Activated naive CD4-positive, alpha-beta T cell (primary cell): Measurements from ENCODE around the gene C1orf115.
"Not testable (repeated sequence)": the region's sequence is repeated elsewhere in the genome, so short reads cannot be mapped to it uniquely, and the experiment has no call there.

Experiments
- DNase-seq, 4 experiments: peaks; one replicate each; lab custom pipeline; 2025; lab: John Stamatoyannopoulos, UW

Gene C1orf115

DNA sequence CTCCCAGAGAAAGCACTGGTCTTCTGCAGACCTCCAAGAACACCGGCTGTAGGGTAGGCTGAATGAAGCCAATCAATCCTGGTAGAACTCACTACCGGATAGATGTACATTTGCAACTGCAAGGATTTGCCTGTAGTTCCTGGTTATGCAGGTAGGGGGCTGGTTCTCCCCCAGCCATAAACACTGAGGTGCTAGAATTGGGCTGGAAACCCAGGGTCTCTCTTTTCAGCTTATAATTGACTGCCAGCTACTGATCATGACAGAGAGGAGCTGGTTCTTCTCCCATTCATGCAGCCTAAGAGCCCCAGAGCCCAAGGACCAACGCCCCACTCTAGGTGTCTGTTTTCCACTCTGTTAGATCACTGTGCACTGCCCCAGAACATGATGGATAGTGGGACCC is 36.5 kb downstream of the C1orf115 start:
- DNase-seq = no peak

DNA sequence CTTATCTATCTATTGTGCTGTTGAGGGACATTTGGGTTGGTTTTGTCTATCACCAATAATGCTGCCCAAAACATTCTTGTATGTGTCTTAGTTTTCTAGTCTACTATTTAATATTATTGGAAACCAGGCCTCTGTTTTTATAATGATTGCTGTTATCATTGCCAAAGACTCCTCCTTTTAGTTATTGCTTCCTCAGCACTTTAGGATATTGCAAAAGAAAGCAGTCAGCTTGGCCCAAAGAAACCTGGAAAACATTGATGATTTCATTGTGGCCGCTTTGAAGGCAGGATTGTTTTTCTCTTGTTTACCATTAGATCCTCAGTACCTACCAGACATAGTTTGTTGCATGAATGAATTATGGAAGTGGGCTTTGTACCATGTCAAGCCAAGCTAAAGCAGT is 37.4 kb downstream of the C1orf115 start:
- DNase-seq = no peak

DNA sequence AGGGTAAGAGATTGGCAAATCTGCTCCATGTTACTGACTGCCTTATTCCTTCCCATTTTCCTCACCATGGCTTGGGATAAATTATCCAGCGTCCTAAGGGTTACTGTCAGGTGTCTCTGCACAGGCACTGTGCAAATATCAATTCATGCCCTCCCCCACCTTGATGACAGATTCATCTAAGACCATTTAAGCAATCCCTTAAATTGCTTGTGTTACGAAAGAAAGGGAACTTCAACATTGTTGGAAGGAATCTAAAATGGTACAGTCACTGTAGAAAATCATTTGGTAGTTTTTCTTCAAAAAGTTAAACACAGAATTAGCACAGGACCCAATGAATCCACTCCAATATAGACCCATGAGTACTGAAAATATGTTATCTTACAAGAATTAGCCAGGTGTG is 40.3 kb downstream of the C1orf115 start:
- no peak for DNase-seq

DNA sequence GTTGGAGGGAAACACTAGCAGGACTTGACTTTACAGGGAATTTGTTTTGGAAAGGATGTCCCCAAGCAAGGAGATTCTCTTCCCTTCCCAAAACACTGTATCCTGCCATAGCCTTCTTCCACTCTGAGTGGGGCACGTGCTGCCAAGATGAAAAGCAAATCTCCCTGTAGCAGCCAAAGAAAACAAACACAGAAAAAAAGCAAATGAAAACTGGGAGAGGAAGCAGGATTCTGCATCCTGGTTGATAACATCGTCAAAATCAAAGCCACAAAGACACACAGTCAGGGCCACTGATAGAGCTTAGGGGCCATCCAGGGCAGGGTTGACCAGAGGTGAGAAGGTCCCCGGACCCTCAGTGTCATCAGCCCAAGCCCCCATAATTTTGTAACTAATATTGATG is 42.0 kb downstream of the C1orf115 start:
- DNase-seq = no peak

DNA sequence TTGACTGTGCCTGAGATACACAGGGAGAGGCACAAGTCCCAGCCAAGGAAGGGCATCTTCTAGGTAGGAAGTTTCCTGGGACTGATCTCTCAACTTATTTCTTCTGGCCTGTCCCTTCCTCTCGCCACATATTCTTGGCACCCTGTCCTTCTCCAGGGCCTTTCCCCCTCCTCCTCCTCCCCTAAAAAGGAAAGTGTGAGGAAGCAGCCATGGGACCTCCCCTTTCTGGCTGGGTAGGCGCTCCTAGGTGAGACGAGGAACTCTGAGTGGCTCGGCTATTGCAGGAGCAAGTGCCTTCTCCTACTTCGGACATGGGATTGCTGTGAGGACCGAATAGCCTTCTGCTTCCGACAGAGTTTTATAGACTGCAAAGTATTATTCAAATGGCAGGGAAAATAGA is 42.5 kb downstream of the C1orf115 start:
- no peak for DNase-seq

DNA sequence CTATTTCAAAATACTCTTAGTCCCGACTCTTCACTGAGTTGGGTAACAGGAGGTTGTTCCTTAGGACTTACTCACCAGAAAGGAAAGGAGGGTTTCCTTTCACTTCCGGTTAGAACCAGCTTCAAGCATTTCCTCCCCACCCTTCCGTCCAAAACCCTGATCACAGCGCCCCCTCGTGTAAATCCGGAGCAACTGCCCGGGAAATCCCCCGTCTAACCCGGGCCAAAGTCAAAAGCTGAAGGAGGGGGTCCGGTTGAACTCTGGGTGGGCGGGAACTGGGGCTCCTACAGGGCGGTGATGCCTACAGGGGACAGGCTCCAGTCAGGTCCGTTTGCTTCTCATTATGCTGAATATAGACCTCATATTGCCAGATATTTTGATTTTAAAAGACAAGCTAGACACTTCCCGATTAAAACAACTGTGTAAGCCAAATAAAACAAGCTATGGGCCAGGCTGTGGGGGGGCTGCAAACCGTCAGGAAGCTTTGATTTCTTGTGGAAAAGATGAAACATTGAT is 43.0 kb downstream of the C1orf115 start:
- peak; percentile 49 to 57 (median 54) for DNase-seq

DNA sequence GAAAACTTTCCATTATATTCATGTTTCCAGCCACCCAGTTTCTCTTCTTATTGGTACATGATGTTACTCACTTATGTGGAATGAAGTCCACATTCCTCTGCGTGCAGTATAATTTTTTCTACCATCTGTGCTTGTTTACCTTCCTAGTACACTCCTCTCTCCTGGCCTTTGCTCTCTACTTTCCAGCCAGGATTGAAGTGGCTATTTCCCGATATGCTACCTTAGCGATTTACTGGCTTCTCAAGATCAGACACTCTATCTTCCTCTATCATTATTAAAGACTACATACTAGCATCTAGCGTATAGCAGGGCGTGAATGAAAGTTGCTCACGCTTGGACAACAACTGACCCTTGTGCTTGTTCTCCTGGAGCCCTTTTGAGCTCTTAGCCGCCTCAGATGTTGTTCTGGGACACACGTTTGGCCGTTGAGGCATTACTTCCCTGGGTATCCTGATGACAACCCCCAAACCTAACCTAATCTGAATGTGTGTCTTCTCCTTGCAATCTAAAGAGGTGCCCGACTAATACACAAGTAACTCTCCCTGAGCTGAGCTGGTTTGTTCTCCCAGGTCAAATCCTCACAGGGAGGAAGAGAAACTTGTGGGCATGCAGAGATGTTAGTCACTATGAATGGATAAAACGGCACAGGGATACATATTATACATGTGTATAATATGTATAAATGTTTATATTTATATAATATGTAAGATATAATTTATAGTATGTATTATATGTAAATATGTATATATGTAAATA is 44.6 kb downstream of the C1orf115 start:
- no peak for DNase-seq

DNA sequence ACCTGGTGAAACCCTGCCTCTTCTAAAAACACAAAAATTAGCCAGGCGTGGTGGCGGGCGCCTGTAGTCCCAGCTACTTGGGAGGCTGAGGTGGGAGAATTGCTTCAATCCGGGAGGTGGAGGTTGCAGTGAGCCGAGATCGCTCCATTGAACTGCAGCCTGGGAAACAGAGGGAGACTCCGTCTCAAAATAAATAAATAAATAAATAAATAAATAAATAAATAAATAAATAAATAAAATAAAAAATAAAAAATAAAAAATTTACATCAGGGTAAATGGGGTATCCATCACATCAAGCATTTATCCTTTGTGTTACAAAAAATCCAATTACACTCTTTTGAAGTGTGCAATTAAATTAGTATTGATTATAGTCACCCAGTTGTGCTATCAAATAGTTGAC is 46.1 kb downstream of the C1orf115 start:
- DNase-seq = not testable (repeated sequence)

DNA sequence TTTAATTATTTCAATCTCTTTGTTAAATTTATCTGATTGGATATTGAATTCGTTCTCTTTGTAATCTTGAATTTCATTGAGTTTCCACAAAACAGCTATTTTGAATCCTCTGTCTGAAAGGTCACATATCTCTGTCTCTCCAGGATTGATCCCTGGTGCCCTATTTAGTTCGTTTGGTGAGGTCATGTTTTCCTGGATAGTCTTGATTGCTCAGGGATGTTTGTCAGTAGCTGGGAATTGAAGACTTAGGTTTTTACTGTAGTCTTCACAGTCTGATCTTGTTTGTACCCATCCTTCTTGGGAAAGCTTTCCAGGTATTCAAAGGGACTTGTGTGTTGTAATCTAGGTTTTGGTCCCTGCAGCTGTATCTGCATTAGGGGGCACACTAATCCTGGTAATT is 51.2 kb downstream of the C1orf115 start:
- no peak for DNase-seq

DNA sequence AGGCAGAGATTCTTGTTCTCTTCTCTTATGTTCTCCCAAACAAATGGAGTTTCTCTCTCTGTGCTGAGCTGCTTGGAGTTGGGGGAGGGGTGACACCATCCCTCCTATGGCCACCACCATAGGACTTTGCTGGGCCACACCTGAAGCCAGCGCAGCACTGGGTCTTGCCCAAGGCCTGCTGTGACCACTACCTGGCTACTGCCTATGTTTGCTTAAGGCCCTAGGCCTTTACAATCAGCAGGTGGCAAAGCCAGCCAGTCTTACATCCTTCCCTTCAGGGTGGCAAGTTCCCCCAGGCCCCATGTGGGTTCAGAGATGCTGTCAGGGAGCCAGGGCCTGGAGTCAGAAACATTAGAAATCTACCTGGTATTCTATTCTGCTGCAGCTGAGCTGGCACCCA is 51.7 kb downstream of the C1orf115 start:
- DNase-seq = no peak

DNA sequence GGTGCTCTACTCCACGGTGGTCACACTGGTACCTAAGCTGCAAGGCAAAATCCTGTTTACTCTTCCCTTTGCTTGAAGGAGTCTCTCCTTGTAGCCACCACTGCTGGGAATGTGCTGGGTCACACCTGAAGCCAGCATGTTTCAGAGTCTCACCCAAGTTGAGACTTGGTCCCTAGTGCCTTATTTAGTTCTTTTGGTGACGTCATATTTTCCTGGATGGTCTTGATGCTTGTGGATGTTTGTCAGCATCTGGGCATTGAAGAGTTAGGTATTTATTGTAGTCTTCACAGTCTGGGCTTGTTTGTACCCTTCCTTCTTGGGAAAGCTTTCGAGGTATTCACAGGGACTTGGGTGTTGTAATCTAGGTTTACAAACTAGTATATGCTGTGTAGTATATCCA is 52.4 kb downstream of the C1orf115 start:
- no peak for DNase-seq

DNA sequence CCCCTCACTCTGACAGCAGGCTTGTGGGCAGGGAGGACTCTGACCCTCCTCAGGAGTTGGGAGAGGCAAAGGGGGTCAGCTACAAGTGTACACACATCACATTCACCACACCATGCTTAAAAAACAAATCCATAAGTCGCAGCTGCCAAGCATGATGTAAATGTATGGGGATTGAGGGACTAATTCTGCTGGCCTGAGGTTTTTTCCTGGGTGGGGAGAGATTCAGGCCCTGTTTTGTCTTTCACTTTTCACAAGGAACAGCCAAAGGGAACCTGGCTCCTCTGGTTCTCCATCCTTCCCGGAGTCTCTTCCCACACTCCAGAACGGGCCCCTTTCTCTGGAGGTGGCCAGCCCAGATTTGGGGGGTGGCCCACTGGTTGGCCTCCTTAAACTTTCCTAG is 56.7 kb downstream of the C1orf115 start:
- DNase-seq = no peak

DNA sequence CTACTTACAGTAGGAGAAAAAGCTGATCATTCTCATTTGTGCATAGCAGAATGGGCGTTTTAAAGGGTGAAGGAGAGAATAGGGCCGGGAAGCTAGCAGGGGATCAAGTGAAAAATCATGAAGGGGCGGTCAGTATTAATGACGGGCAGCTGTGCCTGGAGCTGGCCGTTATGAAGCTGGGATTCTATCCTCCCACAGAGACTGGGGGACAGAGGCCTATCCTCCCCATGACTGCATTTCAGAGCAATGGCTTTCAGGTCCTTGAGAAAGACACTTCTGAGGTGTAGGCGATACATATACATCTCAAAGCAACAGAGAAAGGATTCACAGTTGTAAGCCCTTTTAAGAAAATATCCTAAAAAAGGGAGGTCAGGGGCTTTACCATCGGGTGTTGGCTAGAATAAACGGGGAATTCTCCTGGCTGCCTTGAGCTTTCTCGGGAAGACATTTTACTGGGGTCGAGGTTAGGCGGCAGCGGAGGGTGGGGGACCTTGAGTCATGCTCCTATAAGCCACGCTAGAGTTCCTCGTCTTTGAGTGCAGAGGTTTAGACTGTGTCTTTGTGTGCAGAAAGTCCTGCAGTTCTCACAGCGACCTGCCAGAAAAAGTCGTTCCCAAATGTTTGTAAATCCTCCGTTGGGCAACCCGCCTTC is 57.4 kb downstream of the C1orf115 start:
- DNase-seq = no peak

DNA sequence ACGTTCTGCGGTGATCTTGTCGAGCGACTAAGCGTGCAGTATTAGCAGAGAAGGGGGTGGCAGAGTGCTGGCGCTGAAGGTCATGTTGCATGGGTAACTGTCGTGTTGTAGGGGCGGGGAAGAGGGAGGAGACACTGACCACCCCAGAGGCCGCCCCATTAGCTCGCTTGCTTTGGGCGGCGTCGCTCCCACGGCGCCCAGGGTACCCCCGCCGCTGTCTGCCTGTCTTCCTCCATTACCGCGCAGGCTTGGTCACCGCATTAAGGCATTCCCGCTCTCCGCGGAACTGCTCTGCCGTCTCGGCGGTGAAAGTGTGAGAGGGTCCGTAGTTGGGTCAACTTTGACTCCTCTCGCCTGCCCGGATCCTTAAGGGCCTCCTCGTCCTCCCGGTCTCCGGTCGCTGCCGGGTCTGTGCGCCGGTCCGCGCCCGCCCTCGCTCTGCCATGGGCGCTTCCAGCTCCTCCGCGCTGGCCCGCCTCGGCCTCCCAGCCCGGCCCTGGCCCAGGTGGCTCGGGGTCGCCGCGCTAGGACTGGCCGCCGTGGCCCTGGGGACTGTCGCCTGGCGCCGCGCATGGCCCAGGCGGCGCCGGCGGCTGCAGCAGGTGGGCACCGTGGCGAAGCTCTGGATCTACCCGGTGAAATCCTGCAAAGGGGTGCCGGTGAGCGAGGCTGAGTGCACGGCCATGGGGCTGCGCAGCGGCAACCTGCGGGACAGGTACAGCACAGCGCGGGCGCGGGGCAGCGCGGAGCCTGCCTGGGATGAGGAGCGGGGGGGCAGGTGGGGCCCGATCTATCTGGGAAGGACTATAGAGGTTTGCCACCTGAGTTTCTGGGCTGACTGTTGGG is 58.1 kb downstream of the C1orf115 start, which contains the start of gene MTARC2:
MTARC2 (plus strand) TSS at position 234 of the 846 bp plus-strand sequence; CDS start at position 444, 210 bp downstream.
- DNase-seq = no peak
